HEK293 (cell line): ENCODE results near the gene P2RX4.

Experiments
- FEZF1 ChIP-seq: fragments of 450-650 bp; formaldehyde crosslinking; IDR thresholded peaks from 2 replicates; pipeline ENCODE4 v1.5.1; 2016; ENCODE audit warnings: missing biosample characterization, missing genetic modification characterization
- OVOL3 ChIP-seq: fragments of 450-650 bp; formaldehyde crosslinking; IDR thresholded peaks from 2 replicates; pipeline ENCODE4 v1.5.1; 2016; ENCODE audit warnings: missing biosample characterization, missing genetic modification characterization
- PATZ1 ChIP-seq: fragments of 450-650 bp; formaldehyde crosslinking; IDR thresholded peaks from 2 replicates; pipeline ENCODE4 v1.5.1; 2016; ENCODE audit warnings: missing biosample characterization, missing genetic modification characterization
- REPIN1 ChIP-seq: fragments of 450-650 bp; formaldehyde crosslinking; IDR thresholded peaks from 2 replicates; pipeline ENCODE4 v1.5.1; 2017; ENCODE audit warnings: missing biosample characterization, missing genetic modification characterization, low read depth
- SETDB1 ChIP-seq: IDR thresholded peaks from one replicate; pipeline ENCODE4 v1.6.1; 2017; ENCODE audit warnings: mild to moderate bottlenecking, low read length, moderate library complexity, mixed read lengths; ENCODE audit not compliant: insufficient read length
- ZBTB21 ChIP-seq: fragments of 450-650 bp; formaldehyde crosslinking; IDR thresholded peaks from 2 replicates; pipeline ENCODE4 v1.5.1; 2017; ENCODE audit warnings: missing biosample characterization, missing genetic modification characterization
- ZBTB7A ChIP-seq: fragments of 450-650 bp; formaldehyde crosslinking; IDR thresholded peaks from 2 replicates; pipeline ENCODE4 v1.5.1; 2016; ENCODE audit warnings: low read depth, missing biosample characterization, missing genetic modification characterization
- ZFP69B ChIP-seq: fragments of 450-650 bp; formaldehyde crosslinking; IDR thresholded peaks from 2 replicates; pipeline ENCODE4 v1.5.1; 2016; ENCODE audit warnings: missing biosample characterization, missing genetic modification characterization
- ZNF280D ChIP-seq: fragments of 450-650 bp; formaldehyde crosslinking; IDR thresholded peaks from 2 replicates; pipeline ENCODE4 v1.5.1; 2016; ENCODE audit warnings: missing biosample characterization, missing genetic modification characterization
- ZNF335 ChIP-seq: fragments of 450-650 bp; formaldehyde crosslinking; conservative IDR thresholded peaks from 2 replicates; pipeline ENCODE4 v1.5.1; 2016; ENCODE audit warnings: missing biosample characterization, missing genetic modification characterization
- ZNF416 ChIP-seq: fragments of 450-650 bp; formaldehyde crosslinking; IDR thresholded peaks from 2 replicates; pipeline ENCODE4 v1.5.1; 2016; ENCODE audit warnings: missing biosample characterization, missing genetic modification characterization
- ZNF558 ChIP-seq: fragments of 450-650 bp; formaldehyde crosslinking; IDR thresholded peaks from 2 replicates; pipeline ENCODE4 v1.5.1; 2016; ENCODE audit warnings: missing biosample characterization, missing genetic modification characterization
- ZNF629 ChIP-seq: fragments of 450-650 bp; formaldehyde crosslinking; IDR thresholded peaks from 2 replicates; pipeline ENCODE4 v1.5.1; 2017; ENCODE audit warnings: missing biosample characterization, missing genetic modification characterization
- ZNF677 ChIP-seq: fragments of 450-650 bp; IDR thresholded peaks from 2 replicates; pipeline ENCODE4 v1.5.0; 2018; ENCODE audit warnings: missing biosample characterization, mild to moderate bottlenecking, missing genetic modification characterization, moderate library complexity
- ZNF701 ChIP-seq: fragments of 450-650 bp; formaldehyde crosslinking; IDR thresholded peaks from 2 replicates; pipeline ENCODE4 v1.5.1; 2016; ENCODE audit warnings: missing biosample characterization, missing genetic modification characterization
- ZSCAN18 ChIP-seq: fragments of 450-650 bp; formaldehyde crosslinking; IDR thresholded peaks from 2 replicates; pipeline ENCODE4 v1.5.1; 2016; ENCODE audit warnings: missing biosample characterization, missing genetic modification characterization
- TF ChIP-seq, protein P1 (sequence below): fragments of 450-650 bp; formaldehyde crosslinking; IDR thresholded peaks from 2 replicates; pipeline ENCODE4 v1.5.1; 2016; ENCODE audit warnings: missing biosample characterization, missing genetic modification characterization, borderline replicate concordance
- TF ChIP-seq, protein P2 (sequence below): fragments of 450-650 bp; formaldehyde crosslinking; IDR thresholded peaks from 2 replicates; pipeline ENCODE4 v1.5.1; 2016; ENCODE audit warnings: missing biosample characterization, missing genetic modification characterization

Gene P2RX4

DNA sequence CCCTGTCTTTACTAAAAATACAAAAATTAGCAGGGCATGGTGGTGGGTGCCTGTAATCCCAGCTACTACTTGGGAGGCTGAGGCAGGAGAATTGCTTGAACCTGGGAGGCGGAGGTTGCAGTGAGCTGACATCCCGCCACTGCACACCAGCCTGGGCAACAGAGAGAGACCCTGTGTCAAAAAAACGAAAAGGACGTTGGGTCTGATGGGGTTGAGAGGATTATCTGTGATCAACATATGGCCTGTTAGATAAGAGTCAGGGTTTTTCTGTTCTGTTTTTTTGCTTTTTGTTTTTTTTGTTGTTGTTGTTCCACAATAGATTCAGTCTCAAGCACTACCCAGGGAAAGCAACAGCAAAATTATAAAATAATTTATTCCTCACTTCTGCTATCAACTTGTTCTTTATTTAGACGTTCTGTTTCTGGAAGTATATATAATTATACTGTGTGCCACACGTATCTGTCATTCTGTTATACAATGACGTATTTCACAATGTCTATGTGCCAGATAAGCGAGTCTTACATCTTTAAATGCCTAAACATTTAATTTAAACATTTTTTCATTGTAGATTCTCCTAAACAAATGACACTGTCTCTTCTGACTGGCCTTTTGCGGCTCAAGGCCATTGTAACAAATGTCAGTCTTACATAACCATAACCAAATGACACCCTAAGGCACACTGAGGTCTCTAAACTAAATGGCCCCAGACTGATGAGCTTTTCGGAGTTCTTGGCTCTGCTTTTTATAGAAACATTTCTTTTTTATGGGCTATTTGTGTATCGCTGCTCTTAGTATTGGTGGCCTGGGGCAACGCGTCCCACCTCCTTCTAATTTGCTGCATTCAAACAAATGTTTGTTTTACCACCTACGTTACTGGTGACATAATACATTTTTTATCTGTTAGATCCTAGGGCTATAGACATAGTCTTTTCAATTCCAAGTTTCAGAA, 7.2 kb upstream of the P2RX4 start (continued):
- TF ChIP-seq, protein P1, sequence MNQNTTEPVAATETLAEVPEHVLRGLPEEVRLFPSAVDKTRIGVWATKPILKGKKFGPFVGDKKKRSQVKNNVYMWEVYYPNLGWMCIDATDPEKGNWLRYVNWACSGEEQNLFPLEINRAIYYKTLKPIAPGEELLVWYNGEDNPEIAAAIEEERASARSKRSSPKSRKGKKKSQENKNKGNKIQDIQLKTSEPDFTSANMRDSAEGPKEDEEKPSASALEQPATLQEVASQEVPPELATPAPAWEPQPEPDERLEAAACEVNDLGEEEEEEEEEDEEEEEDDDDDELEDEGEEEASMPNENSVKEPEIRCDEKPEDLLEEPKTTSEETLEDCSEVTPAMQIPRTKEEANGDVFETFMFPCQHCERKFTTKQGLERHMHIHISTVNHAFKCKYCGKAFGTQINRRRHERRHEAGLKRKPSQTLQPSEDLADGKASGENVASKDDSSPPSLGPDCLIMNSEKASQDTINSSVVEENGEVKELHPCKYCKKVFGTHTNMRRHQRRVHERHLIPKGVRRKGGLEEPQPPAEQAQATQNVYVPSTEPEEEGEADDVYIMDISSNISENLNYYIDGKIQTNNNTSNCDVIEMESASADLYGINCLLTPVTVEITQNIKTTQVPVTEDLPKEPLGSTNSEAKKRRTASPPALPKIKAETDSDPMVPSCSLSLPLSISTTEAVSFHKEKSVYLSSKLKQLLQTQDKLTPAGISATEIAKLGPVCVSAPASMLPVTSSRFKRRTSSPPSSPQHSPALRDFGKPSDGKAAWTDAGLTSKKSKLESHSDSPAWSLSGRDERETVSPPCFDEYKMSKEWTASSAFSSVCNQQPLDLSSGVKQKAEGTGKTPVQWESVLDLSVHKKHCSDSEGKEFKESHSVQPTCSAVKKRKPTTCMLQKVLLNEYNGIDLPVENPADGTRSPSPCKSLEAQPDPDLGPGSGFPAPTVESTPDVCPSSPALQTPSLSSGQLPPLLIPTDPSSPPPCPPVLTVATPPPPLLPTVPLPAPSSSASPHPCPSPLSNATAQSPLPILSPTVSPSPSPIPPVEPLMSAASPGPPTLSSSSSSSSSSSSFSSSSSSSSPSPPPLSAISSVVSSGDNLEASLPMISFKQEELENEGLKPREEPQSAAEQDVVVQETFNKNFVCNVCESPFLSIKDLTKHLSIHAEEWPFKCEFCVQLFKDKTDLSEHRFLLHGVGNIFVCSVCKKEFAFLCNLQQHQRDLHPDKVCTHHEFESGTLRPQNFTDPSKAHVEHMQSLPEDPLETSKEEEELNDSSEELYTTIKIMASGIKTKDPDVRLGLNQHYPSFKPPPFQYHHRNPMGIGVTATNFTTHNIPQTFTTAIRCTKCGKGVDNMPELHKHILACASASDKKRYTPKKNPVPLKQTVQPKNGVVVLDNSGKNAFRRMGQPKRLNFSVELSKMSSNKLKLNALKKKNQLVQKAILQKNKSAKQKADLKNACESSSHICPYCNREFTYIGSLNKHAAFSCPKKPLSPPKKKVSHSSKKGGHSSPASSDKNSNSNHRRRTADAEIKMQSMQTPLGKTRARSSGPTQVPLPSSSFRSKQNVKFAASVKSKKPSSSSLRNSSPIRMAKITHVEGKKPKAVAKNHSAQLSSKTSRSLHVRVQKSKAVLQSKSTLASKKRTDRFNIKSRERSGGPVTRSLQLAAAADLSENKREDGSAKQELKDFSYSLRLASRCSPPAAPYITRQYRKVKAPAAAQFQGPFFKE (tag by site-specific recombination), result no peak
- peak; percentile 62 for TF ChIP-seq PATZ1 (tag by site-specific recombination)
- TF ChIP-seq ZNF280D (tag by site-specific recombination), result no peak
- no peak for TF ChIP-seq ZNF677 (tag by site-specific recombination)
- no peak for TF ChIP-seq REPIN1 (tag by site-specific recombination)
- TF ChIP-seq ZBTB21 (tag by site-specific recombination), result peak; percentile 79
- TF ChIP-seq ZSCAN18 (tag by site-specific recombination), result no peak
- TF ChIP-seq ZNF335 (tag by site-specific recombination), result peak; percentile 53
- TF ChIP-seq FEZF1, result peak; percentile 100
- TF ChIP-seq, protein P2, sequence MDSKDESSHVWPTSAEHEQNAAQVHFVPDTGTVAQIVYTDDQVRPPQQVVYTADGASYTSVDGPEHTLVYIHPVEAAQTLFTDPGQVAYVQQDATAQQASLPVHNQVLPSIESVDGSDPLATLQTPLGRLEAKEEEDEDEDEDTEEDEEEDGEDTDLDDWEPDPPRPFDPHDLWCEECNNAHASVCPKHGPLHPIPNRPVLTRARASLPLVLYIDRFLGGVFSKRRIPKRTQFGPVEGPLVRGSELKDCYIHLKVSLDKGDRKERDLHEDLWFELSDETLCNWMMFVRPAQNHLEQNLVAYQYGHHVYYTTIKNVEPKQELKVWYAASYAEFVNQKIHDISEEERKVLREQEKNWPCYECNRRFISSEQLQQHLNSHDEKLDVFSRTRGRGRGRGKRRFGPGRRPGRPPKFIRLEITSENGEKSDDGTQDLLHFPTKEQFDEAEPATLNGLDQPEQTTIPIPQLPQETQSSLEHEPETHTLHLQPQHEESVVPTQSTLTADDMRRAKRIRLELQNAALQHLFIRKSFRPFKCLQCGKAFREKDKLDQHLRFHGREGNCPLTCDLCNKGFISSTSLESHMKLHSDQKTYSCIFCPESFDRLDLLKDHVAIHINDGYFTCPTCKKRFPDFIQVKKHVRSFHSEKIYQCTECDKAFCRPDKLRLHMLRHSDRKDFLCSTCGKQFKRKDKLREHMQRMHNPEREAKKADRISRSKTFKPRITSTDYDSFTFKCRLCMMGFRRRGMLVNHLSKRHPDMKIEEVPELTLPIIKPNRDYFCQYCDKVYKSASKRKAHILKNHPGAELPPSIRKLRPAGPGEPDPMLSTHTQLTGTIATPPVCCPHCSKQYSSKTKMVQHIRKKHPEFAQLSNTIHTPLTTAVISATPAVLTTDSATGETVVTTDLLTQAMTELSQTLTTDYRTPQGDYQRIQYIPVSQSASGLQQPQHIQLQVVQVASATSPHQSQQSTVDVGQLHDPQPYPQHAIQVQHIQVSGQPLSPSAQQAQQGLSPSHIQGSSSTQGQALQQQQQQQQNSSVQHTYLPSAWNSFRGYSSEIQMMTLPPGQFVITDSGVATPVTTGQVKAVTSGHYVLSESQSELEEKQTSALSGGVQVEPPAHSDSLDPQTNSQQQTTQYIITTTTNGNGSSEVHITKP (tag by site-specific recombination), result 0 out of 2 replicates have a peak, but pooled peaks have one; percentile 25
- peak; percentile 53; the same call in 1 of the 2 replicates for TF ChIP-seq ZFP69B
- no peak for TF ChIP-seq ZNF701
- TF ChIP-seq SETDB1, result no peak
- no peak for TF ChIP-seq ZBTB7A (tag by site-specific recombination)
- peak; percentile 87 for TF ChIP-seq OVOL3 (tag by site-specific recombination)
- peak; percentile 46; the same call in 1 of the 2 replicates for TF ChIP-seq ZNF558 (tag by site-specific recombination)
- TF ChIP-seq ZNF416 (tag by site-specific recombination), result no peak
- TF ChIP-seq ZNF629, result peak; percentile 96
